ENCODE data around the gene MYO7B.

MYO7B gene

DNA sequence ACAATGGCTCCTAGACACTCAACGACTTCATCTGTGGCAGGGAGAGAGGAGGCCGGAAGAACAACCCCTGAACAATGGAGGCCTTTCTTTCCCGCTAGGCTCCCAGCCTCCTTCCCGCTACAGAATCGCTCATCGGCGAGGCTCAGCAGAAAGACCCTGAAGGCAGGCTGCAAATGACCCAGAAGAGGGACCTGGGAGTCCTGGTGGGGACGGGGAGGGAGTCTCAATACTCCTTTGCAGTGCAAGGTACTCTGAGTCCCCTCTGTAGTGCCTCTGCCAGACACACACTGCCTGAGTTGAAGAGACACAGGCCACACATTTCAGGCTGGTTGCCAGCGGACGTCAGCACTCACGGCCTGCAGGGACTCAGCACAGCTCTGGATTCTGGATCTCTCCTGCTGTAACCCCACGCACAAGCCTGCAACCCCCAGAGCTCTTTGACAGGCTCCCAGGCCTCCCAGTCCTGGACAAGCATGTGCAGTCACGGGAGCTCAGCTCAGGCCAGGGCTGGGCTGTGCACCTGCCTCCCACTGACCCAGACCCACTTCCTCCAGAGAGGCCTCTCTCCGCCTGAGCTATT is 116.6 kb downstream of the MYO7B start:
- no peak for DNase-seq (ENCODE audit: low read depth)

DNA sequence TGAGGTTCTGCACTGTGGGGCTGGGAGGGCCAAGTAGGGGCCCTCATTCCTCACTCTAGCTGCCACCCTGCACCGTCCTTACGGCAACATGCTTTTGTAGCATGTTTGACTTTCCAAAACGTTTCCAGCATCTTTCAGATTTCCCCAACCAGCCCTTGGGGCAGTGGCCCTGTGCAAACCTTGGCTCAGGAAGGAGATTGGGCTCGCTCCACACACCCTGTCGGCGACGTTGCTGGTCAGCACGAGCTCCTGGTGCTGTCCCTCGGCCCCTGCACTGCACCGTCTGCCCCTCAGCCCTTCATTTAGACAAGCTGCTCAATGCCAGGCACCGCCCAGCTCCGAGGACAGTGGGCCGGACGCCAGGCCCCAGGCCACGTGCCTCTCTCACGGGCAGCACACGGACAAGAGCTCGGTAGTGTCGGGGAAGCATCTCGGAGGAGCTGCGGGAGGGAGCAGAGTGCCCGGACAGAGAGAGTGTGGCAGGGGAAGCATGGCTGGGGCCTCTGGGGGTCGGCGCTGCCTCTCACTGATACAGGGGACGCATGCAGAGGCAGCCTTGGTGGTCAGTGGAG is 117.4 kb downstream of the MYO7B start:
- no peak for DNase-seq (ENCODE audit: low read depth)

DNA sequence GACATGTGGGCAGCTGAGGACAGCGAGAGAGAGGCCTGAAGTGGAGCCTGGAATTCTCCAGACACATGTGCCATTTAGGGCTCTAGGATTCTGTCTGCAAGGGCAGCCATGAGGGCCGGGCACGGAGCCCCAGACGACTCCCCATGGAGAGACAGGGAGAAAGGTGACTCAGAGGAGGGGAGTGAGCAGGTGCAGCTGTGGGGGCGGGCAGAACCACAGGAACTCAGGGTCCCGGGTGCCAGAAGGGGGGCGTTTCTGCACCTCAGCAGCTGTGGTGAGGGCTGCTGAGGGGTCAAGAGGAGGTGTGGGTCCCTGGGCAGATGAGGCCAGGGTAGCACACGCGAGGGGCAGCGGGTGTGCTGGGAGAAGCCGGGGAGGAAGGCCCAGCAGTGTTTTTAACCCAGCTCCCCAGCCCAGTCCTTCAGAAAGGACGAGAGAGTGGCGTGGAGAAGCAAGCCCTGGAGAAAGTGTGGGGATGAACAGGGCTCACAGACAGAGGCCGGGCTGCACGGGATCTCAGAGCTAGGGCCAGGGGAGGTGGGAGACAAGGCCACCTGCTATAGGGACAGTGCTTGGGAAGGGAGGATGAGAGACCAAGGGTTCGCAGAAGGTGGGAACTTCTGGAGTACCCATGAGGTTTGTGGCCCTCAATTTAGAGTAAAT is 118.1 kb downstream of the MYO7B start:
- DNase-seq (ENCODE audit: low read depth) = no peak

DNA sequence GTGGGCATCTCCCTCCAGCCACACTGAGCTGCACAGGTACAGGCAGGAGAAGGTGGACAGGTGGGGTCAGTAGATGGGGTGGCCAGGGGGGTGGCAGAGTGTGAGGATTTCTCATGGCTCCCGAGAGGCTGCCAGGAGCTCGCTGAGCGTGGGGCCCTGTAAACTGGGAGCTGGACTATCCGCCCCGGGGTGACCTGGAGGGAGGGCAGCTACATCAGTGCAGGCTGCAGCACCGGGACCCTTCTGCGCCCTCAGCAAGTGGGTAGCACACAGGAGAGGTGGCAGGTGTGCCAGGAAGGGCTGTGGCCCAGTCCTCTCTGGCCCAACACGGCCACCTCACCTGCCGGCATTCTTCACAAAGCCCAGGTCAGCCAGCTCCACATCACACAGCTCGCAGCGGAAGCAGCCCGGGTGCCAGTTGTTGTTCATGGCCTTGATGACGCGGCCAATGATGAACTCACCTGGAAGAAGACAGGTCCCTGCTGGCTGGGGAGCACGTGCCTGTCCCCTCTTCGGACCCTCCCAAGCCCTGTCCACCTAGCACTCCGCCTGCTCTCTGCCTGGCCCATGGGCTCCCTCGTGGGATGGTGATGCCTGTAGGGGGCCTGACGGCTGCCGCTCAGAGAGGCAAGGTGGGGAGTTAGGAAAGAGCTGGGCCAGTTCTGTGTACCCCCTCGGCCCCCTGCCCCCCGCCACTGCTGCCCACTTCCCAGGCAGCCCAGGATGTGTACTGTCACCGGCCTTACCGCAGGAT is 118.8 kb downstream of the MYO7B start:
- no peak for DNase-seq (ENCODE audit: low read depth)

DNA sequence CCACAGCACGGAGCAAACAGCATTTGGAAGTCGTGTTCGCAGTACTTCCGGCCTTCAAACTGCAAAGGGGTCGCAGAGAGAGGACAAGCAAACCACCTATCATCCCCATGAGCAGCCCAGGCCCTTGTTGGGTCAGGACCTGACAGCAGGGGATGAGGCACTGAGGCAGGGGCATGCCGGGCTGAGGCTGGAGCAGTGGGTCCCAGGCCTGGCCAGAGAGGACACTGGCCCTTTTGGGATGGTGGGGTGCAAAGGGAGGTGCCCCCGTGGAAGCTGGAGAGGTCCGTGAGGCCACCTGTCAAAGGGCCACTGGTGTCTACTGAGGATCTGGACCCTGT is 119.3 kb downstream of the MYO7B start:
- DNase-seq (ENCODE audit: low read depth) = no peak

DNA sequence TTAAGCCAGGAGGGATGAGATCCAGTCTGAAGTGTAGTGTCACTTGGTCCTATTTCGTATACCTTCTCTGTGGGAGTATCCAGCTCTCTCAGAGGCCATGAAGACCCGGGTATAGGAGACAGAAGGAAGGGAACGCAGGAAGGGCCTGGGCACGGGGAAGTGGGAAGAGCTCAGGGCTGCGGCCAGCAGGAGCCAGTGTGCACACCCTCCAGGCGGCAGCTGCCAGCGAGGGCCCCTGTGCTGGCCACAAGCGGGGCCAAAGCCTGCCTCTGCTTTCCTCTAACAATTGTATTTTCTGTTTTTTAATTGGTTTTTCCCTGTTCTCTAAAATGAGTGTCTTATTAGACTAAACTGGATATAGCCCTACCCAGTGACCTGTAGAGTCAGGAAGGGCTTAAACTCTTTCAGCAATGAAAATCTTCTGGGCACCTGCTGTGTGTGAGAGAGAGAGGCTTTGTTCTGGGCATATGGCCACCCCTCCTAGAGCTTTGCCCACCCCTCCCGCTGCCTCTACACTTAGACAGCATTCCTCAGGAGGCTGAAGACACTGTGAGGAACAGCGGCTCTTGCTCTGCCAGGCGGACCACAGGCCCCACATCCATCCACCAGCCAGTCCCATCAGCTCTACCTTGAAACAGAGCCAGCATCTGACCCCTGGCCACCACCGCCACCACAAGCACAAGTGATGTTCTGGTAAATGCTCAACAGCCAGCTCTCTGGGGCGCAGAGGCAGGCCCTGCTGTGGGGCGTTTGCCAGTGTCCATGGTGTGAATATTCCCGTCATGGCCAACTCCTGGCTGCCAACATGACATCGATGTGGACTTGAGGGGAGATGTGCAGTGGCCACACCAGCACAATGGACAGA is 120.0 kb downstream of the MYO7B start:
- DNase-seq (ENCODE audit: low read depth) = no peak

DNA sequence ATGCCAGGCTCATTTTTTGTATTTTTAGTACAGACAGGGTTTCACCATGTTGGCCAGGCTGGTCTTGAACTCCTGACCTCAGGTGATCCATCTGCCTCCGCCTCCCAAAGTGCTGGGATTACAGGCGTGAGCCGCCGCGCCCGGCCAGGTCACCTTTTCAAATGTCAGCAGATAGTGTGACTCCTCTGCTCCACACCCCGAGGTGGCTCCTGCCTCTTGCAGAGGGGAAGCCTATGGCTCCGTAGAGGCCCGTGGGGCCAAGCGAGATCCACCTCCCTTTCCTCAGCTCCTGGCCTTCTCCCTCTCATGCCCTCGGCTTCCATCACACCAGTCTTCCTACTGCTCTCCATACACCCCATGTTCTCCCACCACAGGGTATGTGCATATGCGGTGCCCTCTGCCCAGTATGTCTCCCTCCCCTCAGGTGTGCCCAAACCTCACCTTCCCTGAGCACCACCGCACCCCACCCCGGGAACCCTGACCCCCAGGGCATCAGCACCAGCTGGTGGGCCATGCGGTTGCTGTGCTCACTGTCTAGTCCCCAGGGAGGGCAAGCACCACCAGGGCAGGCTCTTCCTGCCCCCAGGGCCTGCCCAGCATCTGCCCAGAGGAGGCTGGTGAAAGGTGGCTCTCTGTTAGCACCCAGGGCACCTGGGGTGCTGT is 121.2 kb downstream of the MYO7B start:
- DNase-seq (ENCODE audit: low read depth) = no peak

DNA sequence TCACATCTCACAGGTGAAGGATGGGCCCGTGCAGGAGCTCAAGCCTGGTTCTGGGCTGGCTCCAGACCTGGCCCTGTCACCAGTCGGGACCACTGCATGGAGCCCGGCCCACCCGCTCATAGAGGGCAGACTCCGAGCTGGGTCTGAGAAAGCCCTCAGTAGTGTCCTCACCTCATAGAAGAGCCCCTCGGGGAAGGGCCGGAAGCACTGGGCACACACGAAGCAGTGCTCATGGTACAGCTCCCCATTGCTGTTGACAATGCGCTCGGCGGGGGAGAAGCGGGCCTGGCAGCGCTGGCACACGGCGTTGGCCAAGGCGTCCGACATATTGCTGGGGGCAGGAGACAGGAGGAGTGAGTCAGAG is 121.7 kb downstream of the MYO7B start:
- no peak for DNase-seq (ENCODE audit: low read depth)

DNA sequence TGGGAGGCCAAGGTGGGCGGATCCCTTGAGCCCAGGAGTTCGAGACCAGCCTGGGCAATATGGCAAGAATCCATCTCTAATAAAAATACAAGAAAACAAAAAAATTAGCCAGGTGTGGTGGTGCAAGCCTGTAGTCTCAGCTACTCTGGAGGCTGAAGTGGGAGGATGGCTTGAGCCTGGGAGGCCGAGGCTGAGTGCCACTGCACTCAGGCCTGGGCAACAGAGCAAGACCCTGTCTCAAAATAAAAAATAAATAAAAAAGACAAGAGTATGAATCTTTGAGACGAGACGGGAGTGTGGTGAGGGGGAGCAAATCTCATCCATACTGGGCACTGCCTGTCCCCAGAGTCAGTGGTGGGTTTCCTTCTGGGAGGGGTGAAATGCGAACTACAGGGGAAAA is 122.7 kb downstream of the MYO7B start:
- no peak for DNase-seq (ENCODE audit: low read depth)

DNA sequence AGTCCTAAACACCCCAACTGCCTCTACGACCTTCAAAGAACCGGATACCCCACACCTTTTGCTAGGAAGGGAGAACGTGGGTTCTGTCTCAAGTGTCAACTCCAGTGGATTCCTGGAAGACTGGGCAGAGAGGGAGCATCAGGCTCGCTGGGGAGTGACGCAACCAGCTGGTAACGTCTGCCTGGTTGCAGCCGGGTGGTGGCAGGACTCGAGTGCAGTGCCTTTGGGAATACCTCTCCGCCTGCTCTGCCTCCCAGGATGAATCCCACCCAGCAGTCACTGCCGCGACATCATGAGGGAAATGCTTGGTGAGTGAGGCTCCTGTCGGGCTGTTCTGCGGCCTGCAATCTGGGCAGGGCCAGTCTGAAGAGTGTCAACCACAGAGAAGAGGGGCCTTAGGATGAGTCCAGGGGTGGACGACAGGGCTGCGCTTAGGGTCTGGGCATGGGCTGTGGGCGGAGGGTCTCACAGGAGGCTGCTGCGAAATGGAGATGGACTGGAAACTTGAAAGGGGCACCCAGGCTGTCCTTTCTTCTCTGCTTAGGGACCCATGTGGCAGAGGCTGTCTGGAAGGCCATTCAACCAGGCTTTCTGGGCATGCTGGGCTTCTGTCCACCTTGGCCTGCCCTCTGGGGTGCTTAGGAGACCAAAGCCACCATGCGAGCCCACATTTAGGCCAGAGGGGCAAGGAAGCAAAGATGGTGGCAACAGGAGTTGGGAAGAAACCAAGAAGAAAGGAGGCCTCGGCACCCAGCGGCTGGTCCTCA is 123.3 kb downstream of the MYO7B start:
- no peak for DNase-seq (ENCODE audit: low read depth)

DNA sequence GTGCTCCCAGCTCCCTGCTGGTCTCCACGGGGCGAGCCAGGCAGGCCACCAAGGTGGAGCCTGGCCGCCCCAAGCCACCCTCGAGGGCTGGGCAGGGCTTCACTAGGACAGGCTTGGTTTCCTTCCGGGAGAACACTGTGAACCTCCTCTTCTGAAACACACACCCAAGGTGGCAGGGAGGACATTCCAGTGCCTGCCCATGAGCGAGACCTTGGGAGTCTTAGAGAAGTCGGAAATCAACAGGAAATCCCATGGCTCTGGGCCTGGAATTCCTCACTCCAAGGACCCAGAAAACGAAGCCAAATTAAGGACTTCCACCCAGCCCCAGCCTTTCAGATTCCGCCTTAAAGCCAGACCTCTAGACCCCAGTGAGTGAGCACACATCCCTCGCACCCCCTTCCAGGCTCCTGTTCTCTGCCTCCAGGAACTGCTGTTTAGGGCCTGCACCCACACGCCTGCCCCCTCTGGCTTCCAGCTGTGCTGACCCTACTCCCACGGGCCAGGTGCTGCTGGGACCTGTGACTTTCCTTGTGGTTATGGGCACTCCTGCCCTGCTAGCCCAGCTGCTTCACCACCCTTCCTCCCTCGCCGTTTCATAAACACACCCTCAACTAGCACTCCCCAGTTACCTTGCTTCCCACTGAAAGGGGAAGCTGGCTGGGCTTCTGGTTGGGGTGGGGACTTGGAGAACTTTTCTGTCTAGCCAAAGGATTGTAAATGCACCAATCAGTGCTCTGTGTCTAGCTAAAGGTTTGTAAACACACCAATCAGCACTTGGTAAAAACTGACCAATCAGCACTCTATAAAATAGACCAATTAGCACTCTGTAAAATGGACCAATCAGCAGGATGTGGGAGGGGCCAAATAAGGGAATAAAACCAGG is 124.2 kb downstream of the MYO7B start:
- DNase-seq (ENCODE audit: low read depth) = no peak

DNA sequence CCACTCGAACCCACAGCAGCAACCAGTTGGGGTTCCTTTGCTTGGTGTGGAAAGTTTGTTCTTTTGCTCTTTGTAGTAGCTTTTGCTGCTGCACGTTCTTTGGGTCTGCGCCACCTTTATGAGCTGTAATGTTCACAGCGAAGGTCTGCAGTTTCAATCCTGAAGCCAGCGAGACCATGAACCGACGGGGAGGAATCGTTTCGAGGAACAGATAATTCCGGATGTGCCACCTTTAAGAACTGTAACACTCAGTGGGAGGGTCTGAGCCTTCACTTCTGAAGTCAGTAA is 124.8 kb downstream of the MYO7B start:
- no peak for DNase-seq (ENCODE audit: low read depth)

DNA sequence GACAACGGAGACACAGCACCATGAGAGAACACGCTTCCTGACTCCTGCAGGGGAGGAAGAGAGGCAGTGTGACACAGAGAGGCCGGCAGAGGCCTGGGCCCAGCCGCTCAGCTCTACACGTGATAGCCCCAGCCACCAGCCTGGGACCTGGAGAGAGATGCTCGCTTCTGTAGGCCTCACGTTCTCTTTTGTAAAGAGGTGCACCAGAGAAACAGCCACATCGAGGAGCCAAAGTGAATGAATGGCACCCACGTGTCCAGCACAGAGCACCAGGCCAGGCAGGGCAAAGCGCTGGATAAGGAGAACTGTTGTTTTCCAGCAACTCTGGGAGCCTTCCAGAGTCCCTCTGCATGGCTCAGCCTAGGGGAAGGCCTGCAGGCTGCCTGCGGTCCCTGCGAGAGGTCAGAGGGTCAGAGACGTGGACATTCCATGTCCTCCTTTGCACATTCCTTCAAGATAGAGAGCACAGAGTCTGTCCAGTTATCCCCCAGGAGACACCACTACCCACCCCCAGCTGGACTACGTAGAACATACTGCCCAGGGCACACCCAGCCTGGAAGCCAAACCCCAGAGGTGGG is 125.7 kb downstream of the MYO7B start:
- no peak for DNase-seq (ENCODE audit: low read depth)

DNA sequence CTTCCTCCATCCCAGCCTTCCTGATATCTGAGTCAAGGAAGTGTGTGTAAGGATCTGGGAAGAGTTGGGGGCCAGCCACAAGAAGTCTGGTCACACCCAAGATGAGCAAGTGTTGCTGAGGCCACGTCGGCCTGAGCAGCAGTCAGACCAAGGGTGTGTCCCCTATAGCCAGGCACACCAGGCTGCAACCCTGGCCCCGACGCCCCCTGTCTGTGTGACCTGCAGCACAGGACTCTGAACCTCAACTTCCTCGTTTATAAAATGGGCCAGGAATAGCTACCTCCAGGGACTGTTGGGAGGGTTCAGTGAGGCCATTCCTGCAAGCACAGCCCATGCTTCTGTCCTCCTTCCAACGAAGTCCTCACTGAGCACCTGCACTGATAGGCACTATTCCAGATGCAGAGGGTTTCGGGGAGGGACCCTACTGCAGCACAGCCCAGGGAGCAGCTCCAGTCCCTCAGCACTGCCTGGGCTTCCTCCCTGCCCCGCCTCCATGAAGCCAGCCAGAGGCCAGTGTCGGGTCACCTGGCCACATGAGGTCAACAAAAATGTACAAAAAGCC is 126.5 kb downstream of the MYO7B start:
- DNase-seq (ENCODE audit: low read depth) = no peak

DNA sequence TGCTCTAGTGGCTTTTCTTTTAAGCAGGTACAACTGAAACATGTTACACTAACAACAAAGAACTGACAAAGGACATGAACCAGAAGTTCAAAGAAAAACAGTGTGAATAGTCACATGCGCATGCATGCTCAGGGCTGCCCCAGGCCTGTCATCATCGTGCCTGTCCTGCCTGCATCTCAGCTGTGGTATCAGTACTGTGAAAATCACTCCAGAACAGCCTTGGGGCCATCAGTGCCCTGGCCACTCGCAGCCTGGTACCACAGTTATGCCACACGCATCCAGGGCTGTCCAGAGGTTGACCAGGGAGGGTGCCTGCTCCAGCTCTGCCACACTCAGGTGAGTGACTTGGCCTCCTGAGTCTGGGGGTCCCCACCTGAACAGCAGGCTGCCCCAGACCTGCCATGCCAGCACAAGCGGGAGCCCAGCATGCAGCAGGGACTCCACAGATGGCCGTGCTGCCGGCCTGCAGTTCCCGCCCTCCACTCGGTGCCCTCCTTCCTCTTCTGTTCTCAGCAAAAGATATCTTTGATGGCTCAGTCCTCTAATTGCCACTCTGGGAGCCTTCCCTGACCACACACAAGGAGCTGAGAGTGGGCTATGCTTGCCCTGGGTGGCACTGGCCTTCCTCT is 127.6 kb downstream of the MYO7B start:
- DNase-seq (ENCODE audit: low read depth) = no peak

DNA sequence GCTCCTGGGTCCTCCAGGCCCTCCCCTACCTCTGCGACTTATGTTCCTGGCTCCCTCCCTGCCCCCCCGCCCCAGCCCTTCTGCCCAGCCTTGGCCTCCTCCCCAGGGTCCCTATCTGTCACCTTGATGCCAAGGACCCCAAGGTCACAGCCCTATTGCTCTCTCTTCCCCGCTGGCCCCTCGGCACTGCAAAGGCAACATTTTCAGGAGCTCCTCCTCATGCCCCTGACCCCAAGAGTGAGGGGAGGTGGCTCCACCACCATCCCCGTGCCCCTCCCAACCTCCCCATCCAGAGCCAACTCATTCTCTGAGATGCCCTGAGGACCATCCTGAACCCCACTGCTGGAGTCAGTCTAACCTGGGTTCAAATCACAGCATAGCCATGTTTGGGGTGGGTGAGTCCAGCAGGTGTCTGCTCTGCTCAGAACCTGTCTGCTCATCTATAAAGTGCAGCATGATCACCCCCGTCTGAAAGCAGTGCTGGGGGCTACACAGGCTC is 128.1 kb downstream of the MYO7B start:
- no peak for DNase-seq (ENCODE audit: low read depth)

DNA sequence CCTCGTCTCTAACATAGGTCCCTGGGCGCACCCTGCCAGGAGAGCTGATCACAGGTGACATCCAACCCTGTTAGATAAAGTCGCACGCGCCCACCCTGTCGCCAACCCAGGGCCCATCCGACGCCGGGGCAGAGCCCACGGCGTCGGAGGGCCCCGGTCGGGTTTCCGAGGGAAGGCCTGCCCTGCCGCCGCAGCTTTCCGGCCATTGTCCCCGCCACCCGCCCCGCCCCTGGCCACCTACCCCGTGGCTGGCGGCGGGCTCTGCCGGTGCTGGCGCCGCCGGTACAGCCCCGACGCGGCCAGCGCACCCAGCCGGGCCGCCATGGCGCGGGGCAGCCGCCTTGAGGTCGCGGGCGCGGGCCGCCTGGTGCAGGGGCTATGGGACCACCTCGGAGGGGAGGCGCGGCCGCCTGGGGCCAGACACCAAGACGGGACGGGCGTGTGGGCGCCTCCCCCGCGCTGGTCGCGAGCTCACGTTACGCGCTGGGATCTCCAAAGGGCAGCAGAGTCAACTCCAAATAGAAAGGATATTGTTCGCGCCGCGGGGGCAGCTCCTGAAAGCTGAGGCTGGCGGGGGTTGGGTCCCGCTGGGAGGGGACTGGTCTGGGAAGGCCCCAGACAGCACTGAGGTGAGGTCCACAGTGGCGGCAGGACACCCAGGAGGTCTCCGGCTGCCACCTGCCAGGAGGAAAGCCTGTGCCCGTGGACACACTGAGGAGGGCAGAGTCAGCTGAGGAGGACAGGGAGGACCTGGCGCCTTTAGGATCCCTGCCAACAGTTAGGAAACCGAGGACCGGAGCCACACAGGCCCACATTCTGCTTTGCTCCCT is 128.8 kb downstream of the MYO7B start:
- no peak for DNase-seq (ENCODE audit: low read depth)

DNA sequence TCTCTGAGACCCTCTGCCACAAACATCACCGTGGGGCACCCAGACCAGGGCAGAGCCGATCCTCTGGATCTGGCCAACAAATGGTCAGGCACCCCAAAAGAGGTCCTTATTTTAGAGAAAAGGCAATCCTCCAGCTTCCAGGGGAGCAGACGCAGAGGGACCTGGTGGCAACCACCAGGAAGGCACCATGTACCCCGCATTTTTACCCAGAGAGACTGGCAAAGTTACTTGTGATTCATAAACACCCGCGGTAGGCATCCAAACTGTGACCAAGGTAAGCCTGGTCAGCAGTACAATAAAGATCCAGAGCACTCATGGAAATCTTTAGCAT is 129.4 kb downstream of the MYO7B start:
- no peak for DNase-seq (ENCODE audit: low read depth)

Measured in activated T-cell treated with anti-CD3 and anti-CD28 coated beads for 1 hour (primary cell).